ENCODE results near the gene SPARC. TPM values are rescaled to one million over a fixed set of nuclear protein-coding genes. Genes with fewer than 3 reads are reported as not detected.
"Not testable (repeated sequence)": the region's sequence is repeated elsewhere in the genome, so short reads cannot be mapped to it uniquely, and the experiment has no call there.

Gene SPARC
- total RNA-seq, 1 donor from 2014 or later: 158 TPM

- Mint-ChIP-seq H3K36me3 (no peaks in the 10 kb centered on the region), H3K27me3 (ENCODE audit: insufficient read depth, low read depth) (peaks cover 5% of the 10 kb centered on the region), H3K4me1 (peaks cover 45% of the 10 kb centered on the region), H3K27ac (no peak overlapping the region), H3K4me3 (no peak overlapping the region), H3K9me3 (no peaks in the 10 kb centered on the region)
- Histone ChIP-seq H3K4me1 (peaks cover 12% of the 10 kb centered on the region), H3K27me3 (no peaks in the 10 kb centered on the region), H3K36me3 (no peaks in the 10 kb centered on the region), H4K20me1 (ENCODE audit: low read depth) (no peaks in the 10 kb centered on the region), H3K9me3 (ENCODE audit: low read depth) (no peaks in the 10 kb centered on the region), H3K79me2 (ENCODE audit: low read depth) (no peaks in the 10 kb centered on the region), H3F3A (ENCODE audit: low read depth) (peaks cover 6% of the 10 kb centered on the region), H3K4me3 (no peak overlapping the region), H2AFZ (replicated peaks) (no peak overlapping the region), H3K4me2 (no peak overlapping the region), H3K27ac (no peak overlapping the region), H3K9ac (no peak overlapping the region)
- TF ChIP-seq CTCF (IDR thresholded peaks at IDR 0.05): no peak
- no peak for TF ChIP-seq EZH2phosphoT487 (IDR thresholded peaks at IDR 0.05)
- TF ChIP-seq EZH2 (IDR thresholded peaks at IDR 0.05): no peak
- DNase-seq (ENCODE audit: low spot score): no peak
These were observed 5.6 kb upstream of the SPARC start for GRCh38 chr5:151692312-151692711.

- Histone ChIP-seq H3K9me3 (ENCODE audit: low read depth) (no peaks in the 10 kb centered on the region), H3K4me2 (no peak overlapping the region), H3K36me3 (no peaks in the 10 kb centered on the region), H3K27ac (no peak overlapping the region), H3K4me3 (no peak overlapping the region), H3K4me1 (peaks cover 12% of the 10 kb centered on the region), H2AFZ (replicated peaks) (no peak overlapping the region), H3K9ac (no peak overlapping the region), H4K20me1 (ENCODE audit: low read depth) (no peaks in the 10 kb centered on the region), H3F3A (ENCODE audit: low read depth) (peaks cover 10% of the 10 kb centered on the region), H3K27me3 (no peaks in the 10 kb centered on the region), H3K79me2 (ENCODE audit: low read depth) (no peaks in the 10 kb centered on the region)
- TF ChIP-seq EZH2phosphoT487 (IDR thresholded peaks at IDR 0.05) (no peak), EZH2 (IDR thresholded peaks at IDR 0.05) (no peak), CTCF (IDR thresholded peaks at IDR 0.05) (no peak)
- Mint-ChIP-seq H3K9me3 (no peaks in the 10 kb centered on the region), H3K27me3 (ENCODE audit: insufficient read depth, low read depth) (peaks cover 5% of the 10 kb centered on the region), H3K4me3 (no peak overlapping the region), H3K36me3 (no peaks in the 10 kb centered on the region), H3K4me1 (peaks cover 44% of the 10 kb centered on the region), H3K27ac (no peak overlapping the region)
- no peak for DNase-seq (ENCODE audit: low spot score)
These were observed 5.0 kb upstream of the SPARC start for GRCh38 chr5:151691706-151692105.

- not testable (repeated sequence) for H3K27me3 ChIP-seq; H3K36me3 Mint-ChIP-seq; H3K9me3 ChIP-seq (ENCODE audit: low read depth); H2AFZ ChIP-seq (replicated peaks); H3K27ac Mint-ChIP-seq; H3K4me2 ChIP-seq; H3K79me2 ChIP-seq (ENCODE audit: low read depth); H3K9ac ChIP-seq; H4K20me1 ChIP-seq (ENCODE audit: low read depth); H3K4me3 ChIP-seq; H3K27ac ChIP-seq; H3K36me3 ChIP-seq; DNase-seq (ENCODE audit: low spot score); H3K27me3 Mint-ChIP-seq (ENCODE audit: insufficient read depth, low read depth); H3K4me3 Mint-ChIP-seq; H3K9me3 Mint-ChIP-seq
- H3K4me1 Mint-ChIP-seq: peaks cover 42% of the 10 kb centered on the region
- Histone ChIP-seq H3F3A (ENCODE audit: low read depth) (peaks cover 23% of the 10 kb centered on the region), H3K4me1 (peaks cover 21% of the 10 kb centered on the region)
These were observed 2.9 kb upstream of the SPARC start for GRCh38 chr5:151689591-151689990.

- Histone ChIP-seq H3K4me2 (no peak overlapping the region), H3K4me3 (no peak overlapping the region), H3K36me3 (no peaks in the 10 kb centered on the region), H4K20me1 (ENCODE audit: low read depth) (peaks cover 7% of the 10 kb centered on the region), H3K27ac (no peak overlapping the region), H3K79me2 (ENCODE audit: low read depth) (peaks cover 7% of the 10 kb centered on the region), H3K27me3 (no peaks in the 10 kb centered on the region), H3K4me1 (peaks cover 27% of the 10 kb centered on the region), H3K9me3 (ENCODE audit: low read depth) (no peaks in the 10 kb centered on the region), H2AFZ (replicated peaks) (no peak overlapping the region), H3F3A (ENCODE audit: low read depth) (peaks cover 23% of the 10 kb centered on the region), H3K9ac (no peak overlapping the region)
- no peak for DNase-seq (ENCODE audit: low spot score)
- Mint-ChIP-seq H3K9me3 (no peaks in the 10 kb centered on the region), H3K27me3 (ENCODE audit: insufficient read depth, low read depth) (peaks cover 6% of the 10 kb centered on the region), H3K4me3 (no peak overlapping the region), H3K36me3 (peaks cover 1% of the 10 kb centered on the region), H3K4me1 (peaks cover 49% of the 10 kb centered on the region), H3K27ac (peak overlapping the region; percentile 73)
- no peak for TF ChIP-seq EZH2 (IDR thresholded peaks at IDR 0.05)
- TF ChIP-seq CTCF (IDR thresholded peaks at IDR 0.05): no peak
- TF ChIP-seq EZH2phosphoT487 (IDR thresholded peaks at IDR 0.05): no peak
These were observed 1.7 kb upstream of the SPARC start for GRCh38 chr5:151688436-151688835.
